Fibroblast of gingiva (primary cell): ENCODE data around the gene FOXJ2.
"Not testable (repeated sequence)": the region's sequence is repeated elsewhere in the genome, so short reads cannot be mapped to it uniquely, and the experiment has no call there.

Source experiments
- DNase-seq: peaks from one replicate; pipeline ENCODE4 v3.0.0-alpha.2; 2011; ENCODE audit warnings: low read depth

FOXJ2 gene

GRCh38 chr12:8065991-8066594 lies 33.6 kb downstream of the FOXJ2 start, which contains the start of gene C3AR1:
C3AR1 (minus strand) TSS chr12:8066359; CDS start chr12:8060185, 6,174 bp downstream.
- no peak for DNase-seq

GRCh38 chr12:8069582-8069981 lies 37.1 kb downstream of the FOXJ2 start:
- no peak for DNase-seq

DNA sequence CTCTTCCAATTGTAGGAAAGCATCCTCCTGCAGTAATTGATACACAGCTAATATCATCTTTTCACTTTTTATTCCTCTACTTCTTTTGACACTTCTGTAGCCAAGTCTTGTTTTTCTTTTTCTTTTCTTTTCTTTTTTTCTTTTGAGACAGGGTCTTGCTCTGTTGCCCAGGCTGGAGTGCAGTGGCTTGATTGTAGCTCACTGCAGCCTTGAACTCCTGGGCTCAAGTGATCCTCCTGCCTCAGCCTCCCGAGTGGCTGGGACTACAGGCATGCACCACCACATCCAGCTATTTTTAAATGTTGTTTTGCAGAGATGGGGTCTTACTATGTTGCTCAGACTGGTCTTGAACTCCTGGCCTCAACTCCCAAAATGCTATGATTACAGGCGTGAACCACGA lies 39.3 kb downstream of the FOXJ2 start:
- not testable (repeated sequence) for DNase-seq

DNA sequence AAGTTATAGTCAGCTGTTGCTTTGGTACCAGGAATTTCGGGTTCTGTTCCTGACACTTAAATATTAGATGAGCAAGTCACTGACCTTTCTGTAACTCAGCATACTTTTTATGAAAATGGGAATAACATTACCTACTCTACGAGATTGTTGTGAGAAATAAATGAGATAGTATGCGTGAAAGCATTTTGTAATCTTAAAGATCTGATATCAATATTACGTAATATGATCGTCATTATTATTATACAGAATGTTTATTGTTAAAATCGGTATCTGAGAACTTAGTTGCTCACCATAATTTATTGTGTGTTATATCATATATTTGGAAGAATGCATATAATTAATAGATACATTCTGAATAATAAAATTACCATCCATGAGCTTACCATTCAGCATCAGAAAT lies 43.4 kb downstream of the FOXJ2 start:
- no peak for DNase-seq

DNA sequence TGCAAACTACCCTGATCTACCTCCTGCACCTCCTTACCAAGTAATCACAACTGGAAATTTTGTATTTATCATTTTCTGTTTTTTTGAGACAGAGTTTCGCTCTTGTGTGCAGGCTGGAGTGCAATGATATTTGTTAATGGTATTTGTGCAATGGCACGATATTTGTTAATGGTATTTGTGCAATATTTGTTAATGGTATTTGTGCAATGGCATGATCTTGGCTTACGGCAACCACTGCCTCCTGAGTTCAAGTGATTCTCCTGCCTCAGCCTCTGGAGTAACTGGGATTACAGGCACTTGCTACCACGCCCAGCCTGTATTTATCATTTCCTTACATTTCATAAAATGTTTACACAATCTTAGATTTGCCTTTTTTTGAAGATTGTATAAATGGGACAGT lies 43.9 kb downstream of the FOXJ2 start:
- no peak for DNase-seq

DNA sequence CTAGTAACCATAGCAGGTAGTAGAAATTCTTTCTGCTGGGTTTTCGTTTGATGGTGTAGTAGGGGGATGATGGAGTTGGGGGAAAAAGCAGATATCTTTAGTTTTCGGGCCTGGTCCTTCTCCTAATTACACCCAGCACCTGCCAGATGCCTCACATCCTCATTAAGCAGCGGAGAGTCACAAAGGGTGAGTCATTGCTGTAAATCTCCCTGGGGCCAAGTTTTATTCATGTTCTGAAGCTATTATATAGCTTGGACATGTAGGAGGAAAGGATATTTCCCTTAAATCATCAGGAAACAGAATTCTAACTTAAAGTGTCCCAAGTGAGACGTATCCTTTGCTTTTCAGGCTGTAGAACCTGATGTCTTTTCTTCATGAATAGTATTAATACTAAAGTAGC lies 44.7 kb downstream of the FOXJ2 start:
- peak; percentile 15 for DNase-seq

- peak; percentile 76 for DNase-seq
Measured at GRCh38 chr12:8078398-8078797, 45.9 kb downstream of the FOXJ2 start.

GRCh38 chr12:8078916-8079315 lies 46.4 kb downstream of the FOXJ2 start:
- no peak for DNase-seq

GRCh38 chr12:8080120-8080519 lies 47.6 kb downstream of the FOXJ2 start:
- DNase-seq = no peak

- no peak for DNase-seq
Measured at GRCh38 chr12:8081251-8081920, 48.9 kb downstream of the FOXJ2 start.

- DNase-seq = no peak
Measured at GRCh38 chr12:8082808-8083100, 50.2 kb downstream of the FOXJ2 start.

GRCh38 chr12:8084351-8084750 lies 51.8 kb downstream of the FOXJ2 start:
- not testable (repeated sequence) for DNase-seq

DNA sequence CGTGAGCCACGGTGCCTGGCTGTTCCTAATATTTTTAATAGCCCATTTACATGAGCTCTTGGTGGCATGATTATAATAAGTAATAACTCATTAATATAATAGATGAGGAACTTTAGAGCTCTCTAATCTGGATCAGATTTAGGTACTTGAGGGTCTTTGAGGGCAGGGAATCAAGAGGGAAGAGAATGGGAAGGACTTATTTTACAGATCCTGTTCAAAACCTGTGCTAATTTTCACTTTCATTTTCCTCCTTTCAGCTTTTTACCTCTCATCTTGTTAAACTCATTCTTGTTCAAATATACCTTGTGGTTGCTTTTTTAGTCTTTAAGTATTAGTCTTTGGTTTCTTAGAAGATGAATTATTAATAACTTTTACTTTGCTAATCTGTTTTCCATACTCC lies 55.1 kb downstream of the FOXJ2 start:
- DNase-seq = no peak

DNA sequence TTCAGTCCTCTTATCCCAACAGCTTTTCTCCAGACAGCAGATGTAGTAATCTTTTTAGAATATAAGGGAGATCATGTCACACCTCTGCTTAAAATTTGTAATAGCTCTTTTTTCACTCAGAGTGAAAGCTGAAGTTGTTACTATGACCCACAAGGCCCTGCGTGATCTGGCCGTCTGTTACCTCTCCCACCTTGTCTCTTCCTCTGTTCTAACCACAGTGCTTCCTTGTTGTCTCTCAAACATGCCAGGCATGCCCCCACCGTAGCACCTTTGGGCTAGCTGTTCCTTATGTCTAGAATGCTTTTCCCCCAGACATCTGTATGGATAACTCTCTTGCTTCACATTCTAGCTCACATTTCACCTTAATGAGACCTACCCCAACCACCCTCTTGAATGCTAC lies 56.1 kb downstream of the FOXJ2 start:
- DNase-seq = no peak

DNA sequence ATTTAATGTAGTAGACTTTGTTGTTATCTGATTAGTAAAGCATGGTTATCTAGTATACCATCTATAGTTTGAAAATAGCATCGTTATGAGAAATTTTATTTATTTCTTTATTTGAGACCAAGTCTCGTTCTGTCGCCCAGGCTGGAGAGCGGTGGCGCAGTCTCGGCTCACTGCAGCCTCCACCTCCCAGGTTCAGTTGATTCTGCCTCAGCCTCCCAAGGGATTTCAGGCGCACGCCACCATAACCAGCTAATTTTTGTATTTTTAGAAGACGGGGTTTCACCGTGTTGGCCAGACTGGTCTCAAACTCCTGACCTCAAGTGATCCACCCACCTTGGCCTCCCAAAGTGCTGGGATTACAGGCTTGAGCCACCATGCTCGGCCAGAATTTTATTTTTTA lies 56.8 kb downstream of the FOXJ2 start:
- not testable (repeated sequence) for DNase-seq

- DNase-seq = no peak
Measured at GRCh38 chr12:8089716-8090115, 57.2 kb downstream of the FOXJ2 start.

DNA sequence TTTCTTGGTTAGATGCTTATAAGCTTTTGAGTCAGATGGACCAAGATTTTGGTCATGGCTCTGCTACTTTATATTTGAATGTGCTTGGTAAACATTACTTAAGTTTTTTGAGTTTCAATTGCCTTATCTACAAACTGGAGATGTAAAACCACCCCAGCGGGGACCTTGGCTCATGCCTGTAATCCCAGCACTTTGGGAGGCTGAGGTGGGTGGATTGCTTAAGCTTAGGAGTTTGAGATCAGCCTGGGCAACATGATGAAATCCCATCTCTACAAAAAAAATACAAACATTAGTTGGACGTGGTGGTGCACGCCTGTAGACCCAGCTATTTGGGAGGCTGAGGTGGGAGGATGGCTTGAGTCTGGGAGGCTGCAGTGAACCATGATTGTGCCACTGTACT lies 60.8 kb downstream of the FOXJ2 start:
- DNase-seq = no peak

DNA sequence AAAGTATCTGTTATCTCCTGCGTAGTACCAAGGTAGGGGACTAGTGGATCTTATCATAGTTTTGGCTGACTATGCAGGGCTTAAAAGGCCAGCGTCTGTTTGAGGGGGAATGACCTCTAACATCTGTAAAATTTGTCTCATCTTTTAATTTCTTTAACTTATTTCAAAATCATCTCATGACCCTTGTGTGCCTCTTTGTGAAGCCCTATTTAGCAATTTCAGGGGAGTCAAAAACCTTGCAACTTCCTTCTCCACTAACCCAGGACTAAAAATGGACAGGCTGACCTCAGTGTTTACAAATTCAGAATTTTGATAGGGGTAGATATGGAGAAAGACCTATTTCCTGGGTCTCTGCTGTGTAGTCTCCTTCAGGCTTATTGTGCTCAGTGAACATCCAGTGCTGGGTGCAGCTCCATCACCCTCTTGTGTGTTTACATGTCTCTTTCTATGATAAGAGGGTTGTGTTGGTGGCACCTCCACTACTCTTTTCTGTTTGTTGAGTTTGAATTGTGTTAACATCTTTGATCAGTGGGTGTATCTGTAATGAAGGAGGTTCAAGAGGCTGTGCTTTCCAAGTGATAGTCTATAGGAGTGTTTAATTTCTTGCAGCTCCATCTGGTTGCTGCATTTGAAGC lies 63.9 kb downstream of the FOXJ2 start:
- no peak for DNase-seq

DNA sequence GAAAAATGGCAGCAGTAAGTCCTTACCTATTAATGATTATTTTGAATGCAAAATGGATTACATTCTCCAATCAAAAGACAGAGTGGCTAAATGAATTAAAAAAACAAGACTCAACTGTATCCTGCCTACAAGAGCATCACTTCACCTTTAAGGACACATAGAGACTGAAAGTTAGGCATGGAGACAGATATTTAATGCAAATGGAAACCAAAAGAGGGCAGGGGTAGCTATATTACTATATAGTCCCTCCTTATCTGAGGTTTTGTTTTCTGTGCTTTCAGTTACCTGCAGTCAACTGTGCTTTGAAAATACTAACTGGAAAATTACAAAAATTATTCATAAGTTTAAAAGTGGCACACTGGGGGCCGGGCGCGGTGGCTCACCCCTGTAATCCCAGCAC lies 66.7 kb downstream of the FOXJ2 start:
- DNase-seq = no peak
